Activated CD8-positive, alpha-beta memory T cell treated with anti-CD3 and anti-CD28 coated beads for 36 hours (primary cell): ENCODE results near the gene OR52D1. TPM values are rescaled to one million over a fixed set of nuclear protein-coding genes. Genes with fewer than 3 reads are reported as not detected.

ENCODE experiments used
- CTCF ChIA-PET: fragments of 350-600 bp; sonication (Branson Sonifier 250); formaldehyde crosslinking; loops from one replicate; lab custom pipeline; 2021; ENCODE audit warnings: antibody characterized with exemption; lab: Charles Lee
- POLR2A ChIA-PET: fragments of 350-600 bp; sonication (Branson Sonifier 250); formaldehyde crosslinking; loops from one replicate; lab custom pipeline; 2021; ENCODE audit warnings: antibody characterized with exemption; lab: Charles Lee
- total RNA-seq, 2 experiments: library from RNA; stranded (reverse); gene quantifications; one replicate each; pipeline ENCODE4 v1.2.3, GENCODE V29; 2021

Gene OR52D1
- total RNA-seq, 2 experiments from 2014 or later, result not detected

- ChIA-PET CTCF (no interaction called here), POLR2A (no interaction called here)
Observed at GRCh38 chr11:5507933-5508305, 19.4 kb downstream of the OR52D1 start.

- ChIA-PET CTCF (no interaction called here), POLR2A (no interaction called here)
Observed at GRCh38 chr11:5508605-5509004, 20.1 kb downstream of the OR52D1 start.

GRCh38 chr11:5509803-5510202 lies 21.3 kb downstream of the OR52D1 start, which contains the start of gene UBQLN3:
TSS of gene UBQLN3 (minus strand) at chr11:5509957. CDS start at chr11:5509558, 399 bp downstream.
- POLR2A ChIA-PET, result no interaction called here
- CTCF ChIA-PET, result no interaction called here

- ChIA-PET POLR2A (interaction anchor here (0.6 kb wide), 1 partner anchor 179 kb away, joined by 3 read pairs; no protein-coding TSS in a partner anchor), CTCF (no interaction called here)
Observed at GRCh38 chr11:5514841-5515240, 26.4 kb downstream of the OR52D1 start.

GRCh38 chr11:5516599-5516998 lies 28.1 kb downstream of the OR52D1 start, which contains the start of gene UBQLNL:
TSS of gene UBQLNL (minus strand) at chr11:5516699. CDS start at chr11:5516441, 258 bp downstream.
- ChIA-PET POLR2A (no interaction called here), CTCF (interaction anchor here (1.0 kb wide), 1 partner anchor 306 kb away, joined by 3 read pairs; no protein-coding TSS in a partner anchor)

GRCh38 chr11:5521540-5521939 lies 33.1 kb downstream of the OR52D1 start:
- ChIA-PET CTCF (no interaction called here), POLR2A (no interaction called here)

- ChIA-PET POLR2A (no interaction called here), CTCF (no interaction called here)
Observed at GRCh38 chr11:5522308-5522707, 33.8 kb downstream of the OR52D1 start.

GRCh38 chr11:5524756-5525155 lies 36.3 kb downstream of the OR52D1 start:
- POLR2A ChIA-PET, result no interaction called here
- CTCF ChIA-PET, result no interaction called here

GRCh38 chr11:5527716-5528115 lies 39.2 kb downstream of the OR52D1 start:
- CTCF ChIA-PET, result no interaction called here
- POLR2A ChIA-PET, result no interaction called here

GRCh38 chr11:5528495-5528894 lies 40.0 kb downstream of the OR52D1 start:
- ChIA-PET POLR2A (no interaction called here), CTCF (no interaction called here)

- ChIA-PET POLR2A (no interaction called here), CTCF (no interaction called here)
Observed at GRCh38 chr11:5531053-5531831, 42.8 kb downstream of the OR52D1 start.

GRCh38 chr11:5534046-5534445 lies 45.6 kb downstream of the OR52D1 start:
- POLR2A ChIA-PET, result no interaction called here
- CTCF ChIA-PET, result no interaction called here

- CTCF ChIA-PET, result no interaction called here
Observed at GRCh38 chr11:5536482-5536881, 48.0 kb downstream of the OR52D1 start.

More at GRCh38 chr11:5536482-5536881, 48.0 kb downstream of the OR52D1 start:
- POLR2A ChIA-PET, result no interaction called here

Other genes with a start within 250 kb of the OR52D1 start
- gene HBG1, start 238.8 kb upstream of the OR52D1 start, total RNA-seq, result not detected
- gene HBG2, start 233.9 kb upstream of the OR52D1 start, total RNA-seq, result not detected
- gene HBE1, start 218.7 kb upstream of the OR52D1 start, total RNA-seq, result not detected
- not detected for gene OR51B4, start 186.7 kb upstream of the OR52D1 start, total RNA-seq
- not detected for gene OR51B2, start 164.4 kb upstream of the OR52D1 start, total RNA-seq
- gene OR51B5, start 145.2 kb upstream of the OR52D1 start, total RNA-seq, result not detected
- not detected for gene OR51B6, start 137.2 kb upstream of the OR52D1 start, total RNA-seq
- not detected for gene OR51M1, start 104.9 kb upstream of the OR52D1 start, total RNA-seq
- gene OR51Q1, start 66.6 kb upstream of the OR52D1 start, total RNA-seq, result not detected
- not detected for gene OR51I1, start 47.2 kb upstream of the OR52D1 start, total RNA-seq
- not detected for gene OR51I2, start 39.4 kb upstream of the OR52D1 start, total RNA-seq
- not detected for gene UBQLN3, start 21.3 kb downstream of the OR52D1 start, total RNA-seq
- under 1 TPM in 1 of 2 experiments, not detected in 1; 0.10 TPM for gene UBQLNL, start 28.0 kb downstream of the OR52D1 start, total RNA-seq
- gene OR52H1, start 59.9 kb downstream of the OR52D1 start, total RNA-seq, result not detected
- not detected for gene OR52B6, start 92.2 kb downstream of the OR52D1 start, total RNA-seq
- under 1 TPM; 0.23 to 0.44 TPM for gene TRIM6, start 108.0 kb downstream of the OR52D1 start, total RNA-seq
- 1 to 10 TPM; 3.6 to 4.8 TPM for gene TRIM34, start 136.3 kb downstream of the OR52D1 start, total RNA-seq
- gene TRIM5, start 196.4 kb downstream of the OR52D1 start, total RNA-seq, result 1 to 10 TPM; 5.6 to 6.1 TPM
- 10 to 100 TPM; 67.9 to 68.5 TPM for gene TRIM22, start 201.1 kb downstream of the OR52D1 start, total RNA-seq
- gene OR56B1, start 247.8 kb downstream of the OR52D1 start, total RNA-seq, result not detected